ENCODE results near the gene TNIK. TPM values are rescaled to one million over a fixed set of nuclear protein-coding genes. Genes with fewer than 3 reads are reported as not detected.

The TNIK gene
- total and polyA plus RNA-seq, 3 donors from 2014 or later: 39.3 to 99.6 (median 83.5) TPM

GRCh38 chr3:171057072-171057471 lies 403.1 kb downstream of the TNIK start:
- Histone ChIP-seq H3K4me1 (no peaks in the 10 kb centered on the region), H3K4me3 (no peak overlapping the region), H3K9me3 (no peaks in the 10 kb centered on the region), H3K27me3 (no peaks in the 10 kb centered on the region), H3K27ac (no peak overlapping the region), H3K36me3 (ENCODE audit: low read depth, missing control alignments) (no peaks in the 10 kb centered on the region)
- intact Hi-C loops (cut with DNase I; ENCODE audit: low total_unique reads): no loop called here
- TF ChIP-seq CTCF (IDR thresholded peaks at IDR 0.05): no peak
- no peak for TF ChIP-seq POLR2A (IDR thresholded peaks at IDR 0.05)
- DNase-seq: no peak
- WGBS, 2 donors: 94 to 97% methylated on average over 1 of the region's 1 CpG

GRCh38 chr3:171056528-171056927 lies 403.7 kb downstream of the TNIK start:
- 73% methylated on average over 5 of the region's 5 CpGs for WGBS, 2 donors
- no peaks in the 10 kb centered on the region for H3K36me3 ChIP-seq (ENCODE audit: low read depth, missing control alignments)
- TF ChIP-seq CTCF (IDR thresholded peaks at IDR 0.05) (no peak), POLR2A (IDR thresholded peaks at IDR 0.05) (no peak)
- H3K4me1 ChIP-seq: no peaks in the 10 kb centered on the region
- intact Hi-C loops (cut with DNase I; ENCODE audit: low total_unique reads): no loop called here
- H3K27me3 ChIP-seq: no peaks in the 10 kb centered on the region
- H3K9me3 ChIP-seq: no peaks in the 10 kb centered on the region
- no peak overlapping the region for H3K27ac ChIP-seq
- H3K4me3 ChIP-seq: no peak overlapping the region
- DNase-seq: no peak

GRCh38 chr3:171055336-171056178 lies 404.6 kb downstream of the TNIK start:
- intact Hi-C loops (cut with DNase I; ENCODE audit: low total_unique reads): no loop called here
- H3K27ac ChIP-seq: no peak overlapping the region
- TF ChIP-seq CTCF (IDR thresholded peaks at IDR 0.05): no peak
- TF ChIP-seq POLR2A (IDR thresholded peaks at IDR 0.05): no peak
- H3K36me3 ChIP-seq (ENCODE audit: low read depth, missing control alignments): no peaks in the 10 kb centered on the region
- WGBS, 2 donors: 75 to 80% methylated on average over 4 of the region's 4 CpGs
- DNase-seq: no peak
- no peak overlapping the region for H3K4me3 ChIP-seq
- no peaks in the 10 kb centered on the region for H3K9me3 ChIP-seq
- no peaks in the 10 kb centered on the region for H3K4me1 ChIP-seq
- no peaks in the 10 kb centered on the region for H3K27me3 ChIP-seq

- no peak for TF ChIP-seq CTCF (IDR thresholded peaks at IDR 0.05)
- TF ChIP-seq POLR2A (IDR thresholded peaks at IDR 0.05): no peak
- intact Hi-C loops (cut with DNase I; ENCODE audit: low total_unique reads): no loop called here
- no peaks in the 10 kb centered on the region for H3K9me3 ChIP-seq
- no peaks in the 10 kb centered on the region for H3K4me1 ChIP-seq
- H3K27ac ChIP-seq: no peak overlapping the region
- H3K4me3 ChIP-seq: no peak overlapping the region
- H3K27me3 ChIP-seq: no peaks in the 10 kb centered on the region
- no peaks in the 10 kb centered on the region for H3K36me3 ChIP-seq (ENCODE audit: low read depth, missing control alignments)
- DNase-seq: no peak
Observed at GRCh38 chr3:171054921-171055320, 405.3 kb downstream of the TNIK start.

- H3K4me3 ChIP-seq: no peak overlapping the region
- intact Hi-C loops (cut with DNase I; ENCODE audit: low total_unique reads): no loop called here
- H3K9me3 ChIP-seq: no peaks in the 10 kb centered on the region
- H3K27me3 ChIP-seq: no peaks in the 10 kb centered on the region
- DNase-seq: no peak
- H3K36me3 ChIP-seq (ENCODE audit: low read depth, missing control alignments): no peaks in the 10 kb centered on the region
- no peaks in the 10 kb centered on the region for H3K4me1 ChIP-seq
- no peak for TF ChIP-seq POLR2A (IDR thresholded peaks at IDR 0.05)
- no peak for TF ChIP-seq CTCF (IDR thresholded peaks at IDR 0.05)
- WGBS, 2 donors: 86 to 88% methylated on average over 1 of the region's 1 CpG
- H3K27ac ChIP-seq: no peak overlapping the region
Observed at GRCh38 chr3:171054231-171054630, 406.0 kb downstream of the TNIK start.
